Stimulated activated memory B cell treated with anti-CD40 and anti-IgM and Interleukin-4, amounts not matched to agents 10 μg/mL and 1 μg/mL and 100 μg/mL, for 72 hours (primary cell): ENCODE results near the gene EHMT2.
"Not testable (repeated sequence)": the region's sequence is repeated elsewhere in the genome, so short reads cannot be mapped to it uniquely, and the experiment has no call there.

ENCODE experiments used
- ATAC-seq: fragments of 150-1000 bp; cut with Tn5 transposase; 2 replicates; pipeline ENCODE4 v1.10.0; 2021
- H3K27ac Mint-ChIP-seq: one replicate; pipeline ENCODE4 v1.8.0; 2022; ENCODE audit warnings: mild to moderate bottlenecking, mixed read lengths
- H3K27me3 Mint-ChIP-seq: one replicate; pipeline ENCODE4 v1.8.0; 2022; ENCODE audit warnings: mixed read lengths
- H3K36me3 Mint-ChIP-seq: one replicate; pipeline ENCODE4 v1.8.0; 2022; ENCODE audit warnings: mixed read lengths
- H3K4me1 Mint-ChIP-seq: one replicate; pipeline ENCODE4 v1.8.0; 2022; ENCODE audit warnings: mixed read lengths
- H3K4me3 Mint-ChIP-seq: one replicate; pipeline ENCODE4 v1.8.0; 2022; ENCODE audit warnings: mild to moderate bottlenecking, moderate library complexity, mixed read lengths
- H3K9me3 Mint-ChIP-seq: one replicate; pipeline ENCODE4 v1.8.0; 2022; ENCODE audit warnings: mixed read lengths

Gene EHMT2

GRCh38 chr6:31874836-31875572, 22.5 kb downstream of the EHMT2 start:
- H3K4me3 Mint-ChIP-seq = no peak overlapping the region

GRCh38 chr6:31874084-31874670, 23.3 kb downstream of the EHMT2 start:
- no peak overlapping the region for H3K27ac Mint-ChIP-seq
- H3K36me3 Mint-ChIP-seq = peaks cover 3% of the 10 kb centered on the region
- H3K27me3 Mint-ChIP-seq = peaks cover 8% of the 10 kb centered on the region
- ATAC-seq = no peak
- no peaks in the 10 kb centered on the region for H3K9me3 Mint-ChIP-seq
- H3K4me3 Mint-ChIP-seq = no peak overlapping the region
- H3K4me1 Mint-ChIP-seq = no peaks in the 10 kb centered on the region

More at GRCh38 chr6:31874836-31875572, 22.5 kb downstream of the EHMT2 start:
- no peak for ATAC-seq
- Mint-ChIP-seq H3K36me3 (peaks cover 11% of the 10 kb centered on the region), H3K4me1 (no peaks in the 10 kb centered on the region), H3K9me3 (no peaks in the 10 kb centered on the region), H3K27me3 (peaks cover 8% of the 10 kb centered on the region), H3K27ac (no peak overlapping the region)

- Mint-ChIP-seq H3K27ac (no peak overlapping the region), H3K9me3 (no peaks in the 10 kb centered on the region), H3K36me3 (no peaks in the 10 kb centered on the region), H3K27me3 (peaks cover 8% of the 10 kb centered on the region), H3K4me3 (no peak overlapping the region), H3K4me1 (no peaks in the 10 kb centered on the region)
- ATAC-seq = peak; percentile 25
These were observed 26.3 kb downstream of the EHMT2 start for GRCh38 chr6:31871046-31871659.

- ATAC-seq = no peak
These were observed 27.0 kb downstream of the EHMT2 start for GRCh38 chr6:31870385-31870921.

GRCh38 chr6:31869343-31869742, 28.2 kb downstream of the EHMT2 start:
- Mint-ChIP-seq H3K27me3 (peaks cover 8% of the 10 kb centered on the region), H3K4me1 (peaks cover 4% of the 10 kb centered on the region), H3K36me3 (no peaks in the 10 kb centered on the region), H3K4me3 (no peak overlapping the region), H3K27ac (no peak overlapping the region), H3K9me3 (no peaks in the 10 kb centered on the region)
- no peak for ATAC-seq

More at GRCh38 chr6:31870385-31870921, 27.0 kb downstream of the EHMT2 start:
- H3K27ac Mint-ChIP-seq = no peak overlapping the region
- H3K4me3 Mint-ChIP-seq = no peak overlapping the region
- H3K27me3 Mint-ChIP-seq = peaks cover 8% of the 10 kb centered on the region
- no peaks in the 10 kb centered on the region for H3K9me3 Mint-ChIP-seq
- no peaks in the 10 kb centered on the region for H3K4me1 Mint-ChIP-seq
- no peaks in the 10 kb centered on the region for H3K36me3 Mint-ChIP-seq

GRCh38 chr6:31868658-31868971, 28.9 kb downstream of the EHMT2 start:
- peaks cover 12% of the 10 kb centered on the region for H3K4me1 Mint-ChIP-seq
- not testable (repeated sequence) for H3K9me3 Mint-ChIP-seq, ATAC-seq, H3K27ac Mint-ChIP-seq, H3K27me3 Mint-ChIP-seq, H3K36me3 Mint-ChIP-seq, H3K4me3 Mint-ChIP-seq

GRCh38 chr6:31865205-31866118, 32.0 kb downstream of the EHMT2 start:
- Mint-ChIP-seq H3K36me3 (peaks cover 5% of the 10 kb centered on the region), H3K9me3 (no peaks in the 10 kb centered on the region), H3K27me3 (no peaks in the 10 kb centered on the region), H3K27ac (no peak overlapping the region), H3K4me1 (peaks cover 28% of the 10 kb centered on the region), H3K4me3 (no peak overlapping the region)
- no peak for ATAC-seq

GRCh38 chr6:31864818-31865204, 32.7 kb downstream of the EHMT2 start:
- Mint-ChIP-seq H3K9me3 (no peaks in the 10 kb centered on the region), H3K4me1 (peaks cover 28% of the 10 kb centered on the region), H3K27me3 (no peaks in the 10 kb centered on the region), H3K27ac (no peak overlapping the region), H3K4me3 (no peak overlapping the region), H3K36me3 (peaks cover 11% of the 10 kb centered on the region)
- ATAC-seq = no peak

- peaks cover 28% of the 10 kb centered on the region for H3K4me1 Mint-ChIP-seq
- not testable (repeated sequence) for H3K27me3 Mint-ChIP-seq, H3K9me3 Mint-ChIP-seq
These were observed 33.4 kb downstream of the EHMT2 start for GRCh38 chr6:31864123-31864562.

GRCh38 chr6:31862344-31863235, 34.9 kb downstream of the EHMT2 start, which contains the start of gene NEU1:
Gene NEU1, minus strand, starts transcription at chr6:31862821. Its CDS starts 45 bp downstream, at chr6:31862776.
- ATAC-seq = peak; percentile 98
- H3K4me1 Mint-ChIP-seq = peaks cover 28% of the 10 kb centered on the region
- no peaks in the 10 kb centered on the region for H3K9me3 Mint-ChIP-seq
- no peaks in the 10 kb centered on the region for H3K27me3 Mint-ChIP-seq
- peak within 1 kb of the TSS; percentile 96 for H3K4me3 Mint-ChIP-seq
- peak within 1 kb of the TSS; percentile 91 for H3K27ac Mint-ChIP-seq
- peaks cover 25% of the 10 kb centered on the region for H3K36me3 Mint-ChIP-seq

More at GRCh38 chr6:31864123-31864562, 33.4 kb downstream of the EHMT2 start:
- Mint-ChIP-seq H3K36me3 (peaks cover 17% of the 10 kb centered on the region), H3K27ac (peak overlapping the region; percentile 91), H3K4me3 (peak overlapping the region; percentile 96)
- not testable (repeated sequence) for ATAC-seq

- Mint-ChIP-seq H3K36me3 (peaks cover 31% of the 10 kb centered on the region), H3K27me3 (no peaks in the 10 kb centered on the region), H3K4me1 (peaks cover 28% of the 10 kb centered on the region), H3K27ac (peak overlapping the region; percentile 91), H3K4me3 (peak overlapping the region; percentile 96), H3K9me3 (no peaks in the 10 kb centered on the region)
- ATAC-seq = no peak
These were observed 35.6 kb downstream of the EHMT2 start for GRCh38 chr6:31861919-31862343.

GRCh38 chr6:31861150-31861549, 36.3 kb downstream of the EHMT2 start:
- Mint-ChIP-seq H3K4me3 (peak overlapping the region; percentile 96), H3K36me3 (peaks cover 36% of the 10 kb centered on the region), H3K4me1 (peaks cover 28% of the 10 kb centered on the region), H3K27ac (peak overlapping the region; percentile 91), H3K27me3 (no peaks in the 10 kb centered on the region), H3K9me3 (no peaks in the 10 kb centered on the region)
- ATAC-seq = no peak

- Mint-ChIP-seq H3K27me3 (no peaks in the 10 kb centered on the region), H3K4me1 (peaks cover 28% of the 10 kb centered on the region), H3K4me3 (no peak overlapping the region), H3K36me3 (peaks cover 36% of the 10 kb centered on the region), H3K9me3 (no peaks in the 10 kb centered on the region), H3K27ac (no peak overlapping the region)
- ATAC-seq = no peak
These were observed 37.1 kb downstream of the EHMT2 start for GRCh38 chr6:31860349-31860748.

- ATAC-seq = no peak
- Mint-ChIP-seq H3K27me3 (no peaks in the 10 kb centered on the region), H3K4me1 (peaks cover 28% of the 10 kb centered on the region), H3K27ac (no peak overlapping the region), H3K9me3 (no peaks in the 10 kb centered on the region), H3K4me3 (no peak overlapping the region), H3K36me3 (peaks cover 36% of the 10 kb centered on the region)
These were observed 37.6 kb downstream of the EHMT2 start for GRCh38 chr6:31859923-31860322.
